Measurements from ENCODE around the gene ASH1L. TPM values are rescaled to one million over a fixed set of nuclear protein-coding genes. Genes with fewer than 3 reads are reported as not detected.

ASH1L gene
- total and polyA plus RNA-seq, 2 experiments from 2014 or later = 23.6 to 24.7 TPM

DNA sequence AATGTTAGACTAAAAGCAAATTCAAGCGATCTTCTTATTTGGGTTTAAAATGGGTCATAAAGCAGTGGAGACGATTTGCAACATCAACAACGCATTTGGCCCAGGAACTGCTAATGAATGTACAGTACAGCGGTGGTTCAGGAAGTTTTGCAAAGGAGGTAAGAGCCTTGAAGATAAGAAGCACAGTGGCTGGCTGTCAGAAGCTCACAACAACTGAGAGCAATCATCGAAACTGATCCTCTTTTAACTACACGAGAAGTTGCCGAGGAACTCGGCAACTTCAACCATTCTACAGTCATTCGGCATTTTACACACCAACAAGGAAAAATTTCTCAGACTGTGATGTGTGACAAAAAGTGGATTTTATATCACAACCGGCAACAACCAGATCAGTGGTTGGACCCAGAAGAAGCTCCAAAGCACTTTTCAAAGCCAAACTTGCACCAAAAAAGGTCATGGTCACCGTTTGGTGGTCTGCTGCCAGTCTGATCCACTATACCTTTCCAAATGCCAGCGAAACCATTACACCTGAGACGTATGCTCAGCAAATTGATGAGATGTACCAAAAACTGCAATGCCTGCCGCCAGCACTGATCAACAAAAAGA is 47.9 kb downstream of the ASH1L start:
- H3K4me1 ChIP-seq (ENCODE audit: insufficient read depth) = 0 out of 2 replicates have a peak, but pooled peaks cover 4% of the 10 kb centered on the region
- no peak for TF ChIP-seq ZNF114 (CRISPR knock-in tag; IDR thresholded peaks at IDR 0.05)
- no peak for TF ChIP-seq NANOG (IDR thresholded peaks at IDR 0.05; ENCODE audit: borderline replicate concordance)
- TF ChIP-seq CREB1 (CRISPR knock-in tag; IDR thresholded peaks at IDR 0.05; ENCODE audit: low read depth) = no peak
- TF ChIP-seq EZH2 (IDR thresholded peaks at IDR 0.05; ENCODE audit: low read depth, unreplicated experiment) = no peak
- no peak for TF ChIP-seq POLR2AphosphoS5 (IDR thresholded peaks at IDR 0.05; ENCODE audit: low read depth)
- no peak for TF ChIP-seq JUNB (IDR thresholded peaks at IDR 0.05; ENCODE audit: unreplicated experiment)
- no peak for TF ChIP-seq EZH2phosphoT487 (IDR thresholded peaks at IDR 0.05; ENCODE audit: unreplicated experiment)
- TF ChIP-seq ZNF331 (CRISPR knock-in tag; IDR thresholded peaks at IDR 0.05; ENCODE audit: low read depth) = no peak
- TF ChIP-seq, protein P1, sequence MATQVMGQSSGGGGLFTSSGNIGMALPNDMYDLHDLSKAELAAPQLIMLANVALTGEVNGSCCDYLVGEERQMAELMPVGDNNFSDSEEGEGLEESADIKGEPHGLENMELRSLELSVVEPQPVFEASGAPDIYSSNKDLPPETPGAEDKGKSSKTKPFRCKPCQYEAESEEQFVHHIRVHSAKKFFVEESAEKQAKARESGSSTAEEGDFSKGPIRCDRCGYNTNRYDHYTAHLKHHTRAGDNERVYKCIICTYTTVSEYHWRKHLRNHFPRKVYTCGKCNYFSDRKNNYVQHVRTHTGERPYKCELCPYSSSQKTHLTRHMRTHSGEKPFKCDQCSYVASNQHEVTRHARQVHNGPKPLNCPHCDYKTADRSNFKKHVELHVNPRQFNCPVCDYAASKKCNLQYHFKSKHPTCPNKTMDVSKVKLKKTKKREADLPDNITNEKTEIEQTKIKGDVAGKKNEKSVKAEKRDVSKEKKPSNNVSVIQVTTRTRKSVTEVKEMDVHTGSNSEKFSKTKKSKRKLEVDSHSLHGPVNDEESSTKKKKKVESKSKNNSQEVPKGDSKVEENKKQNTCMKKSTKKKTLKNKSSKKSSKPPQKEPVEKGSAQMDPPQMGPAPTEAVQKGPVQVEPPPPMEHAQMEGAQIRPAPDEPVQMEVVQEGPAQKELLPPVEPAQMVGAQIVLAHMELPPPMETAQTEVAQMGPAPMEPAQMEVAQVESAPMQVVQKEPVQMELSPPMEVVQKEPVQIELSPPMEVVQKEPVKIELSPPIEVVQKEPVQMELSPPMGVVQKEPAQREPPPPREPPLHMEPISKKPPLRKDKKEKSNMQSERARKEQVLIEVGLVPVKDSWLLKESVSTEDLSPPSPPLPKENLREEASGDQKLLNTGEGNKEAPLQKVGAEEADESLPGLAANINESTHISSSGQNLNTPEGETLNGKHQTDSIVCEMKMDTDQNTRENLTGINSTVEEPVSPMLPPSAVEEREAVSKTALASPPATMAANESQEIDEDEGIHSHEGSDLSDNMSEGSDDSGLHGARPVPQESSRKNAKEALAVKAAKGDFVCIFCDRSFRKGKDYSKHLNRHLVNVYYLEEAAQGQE (IDR thresholded peaks at IDR 0.05; ENCODE audit: unreplicated experiment) = no peak
- TF ChIP-seq, protein P2, sequence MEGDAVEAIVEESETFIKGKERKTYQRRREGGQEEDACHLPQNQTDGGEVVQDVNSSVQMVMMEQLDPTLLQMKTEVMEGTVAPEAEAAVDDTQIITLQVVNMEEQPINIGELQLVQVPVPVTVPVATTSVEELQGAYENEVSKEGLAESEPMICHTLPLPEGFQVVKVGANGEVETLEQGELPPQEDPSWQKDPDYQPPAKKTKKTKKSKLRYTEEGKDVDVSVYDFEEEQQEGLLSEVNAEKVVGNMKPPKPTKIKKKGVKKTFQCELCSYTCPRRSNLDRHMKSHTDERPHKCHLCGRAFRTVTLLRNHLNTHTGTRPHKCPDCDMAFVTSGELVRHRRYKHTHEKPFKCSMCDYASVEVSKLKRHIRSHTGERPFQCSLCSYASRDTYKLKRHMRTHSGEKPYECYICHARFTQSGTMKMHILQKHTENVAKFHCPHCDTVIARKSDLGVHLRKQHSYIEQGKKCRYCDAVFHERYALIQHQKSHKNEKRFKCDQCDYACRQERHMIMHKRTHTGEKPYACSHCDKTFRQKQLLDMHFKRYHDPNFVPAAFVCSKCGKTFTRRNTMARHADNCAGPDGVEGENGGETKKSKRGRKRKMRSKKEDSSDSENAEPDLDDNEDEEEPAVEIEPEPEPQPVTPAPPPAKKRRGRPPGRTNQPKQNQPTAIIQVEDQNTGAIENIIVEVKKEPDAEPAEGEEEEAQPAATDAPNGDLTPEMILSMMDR (conservative IDR thresholded peaks at IDR 0.05; ENCODE audit: low read depth in 2 of 2) = no peak
- TF ChIP-seq, protein P3, sequence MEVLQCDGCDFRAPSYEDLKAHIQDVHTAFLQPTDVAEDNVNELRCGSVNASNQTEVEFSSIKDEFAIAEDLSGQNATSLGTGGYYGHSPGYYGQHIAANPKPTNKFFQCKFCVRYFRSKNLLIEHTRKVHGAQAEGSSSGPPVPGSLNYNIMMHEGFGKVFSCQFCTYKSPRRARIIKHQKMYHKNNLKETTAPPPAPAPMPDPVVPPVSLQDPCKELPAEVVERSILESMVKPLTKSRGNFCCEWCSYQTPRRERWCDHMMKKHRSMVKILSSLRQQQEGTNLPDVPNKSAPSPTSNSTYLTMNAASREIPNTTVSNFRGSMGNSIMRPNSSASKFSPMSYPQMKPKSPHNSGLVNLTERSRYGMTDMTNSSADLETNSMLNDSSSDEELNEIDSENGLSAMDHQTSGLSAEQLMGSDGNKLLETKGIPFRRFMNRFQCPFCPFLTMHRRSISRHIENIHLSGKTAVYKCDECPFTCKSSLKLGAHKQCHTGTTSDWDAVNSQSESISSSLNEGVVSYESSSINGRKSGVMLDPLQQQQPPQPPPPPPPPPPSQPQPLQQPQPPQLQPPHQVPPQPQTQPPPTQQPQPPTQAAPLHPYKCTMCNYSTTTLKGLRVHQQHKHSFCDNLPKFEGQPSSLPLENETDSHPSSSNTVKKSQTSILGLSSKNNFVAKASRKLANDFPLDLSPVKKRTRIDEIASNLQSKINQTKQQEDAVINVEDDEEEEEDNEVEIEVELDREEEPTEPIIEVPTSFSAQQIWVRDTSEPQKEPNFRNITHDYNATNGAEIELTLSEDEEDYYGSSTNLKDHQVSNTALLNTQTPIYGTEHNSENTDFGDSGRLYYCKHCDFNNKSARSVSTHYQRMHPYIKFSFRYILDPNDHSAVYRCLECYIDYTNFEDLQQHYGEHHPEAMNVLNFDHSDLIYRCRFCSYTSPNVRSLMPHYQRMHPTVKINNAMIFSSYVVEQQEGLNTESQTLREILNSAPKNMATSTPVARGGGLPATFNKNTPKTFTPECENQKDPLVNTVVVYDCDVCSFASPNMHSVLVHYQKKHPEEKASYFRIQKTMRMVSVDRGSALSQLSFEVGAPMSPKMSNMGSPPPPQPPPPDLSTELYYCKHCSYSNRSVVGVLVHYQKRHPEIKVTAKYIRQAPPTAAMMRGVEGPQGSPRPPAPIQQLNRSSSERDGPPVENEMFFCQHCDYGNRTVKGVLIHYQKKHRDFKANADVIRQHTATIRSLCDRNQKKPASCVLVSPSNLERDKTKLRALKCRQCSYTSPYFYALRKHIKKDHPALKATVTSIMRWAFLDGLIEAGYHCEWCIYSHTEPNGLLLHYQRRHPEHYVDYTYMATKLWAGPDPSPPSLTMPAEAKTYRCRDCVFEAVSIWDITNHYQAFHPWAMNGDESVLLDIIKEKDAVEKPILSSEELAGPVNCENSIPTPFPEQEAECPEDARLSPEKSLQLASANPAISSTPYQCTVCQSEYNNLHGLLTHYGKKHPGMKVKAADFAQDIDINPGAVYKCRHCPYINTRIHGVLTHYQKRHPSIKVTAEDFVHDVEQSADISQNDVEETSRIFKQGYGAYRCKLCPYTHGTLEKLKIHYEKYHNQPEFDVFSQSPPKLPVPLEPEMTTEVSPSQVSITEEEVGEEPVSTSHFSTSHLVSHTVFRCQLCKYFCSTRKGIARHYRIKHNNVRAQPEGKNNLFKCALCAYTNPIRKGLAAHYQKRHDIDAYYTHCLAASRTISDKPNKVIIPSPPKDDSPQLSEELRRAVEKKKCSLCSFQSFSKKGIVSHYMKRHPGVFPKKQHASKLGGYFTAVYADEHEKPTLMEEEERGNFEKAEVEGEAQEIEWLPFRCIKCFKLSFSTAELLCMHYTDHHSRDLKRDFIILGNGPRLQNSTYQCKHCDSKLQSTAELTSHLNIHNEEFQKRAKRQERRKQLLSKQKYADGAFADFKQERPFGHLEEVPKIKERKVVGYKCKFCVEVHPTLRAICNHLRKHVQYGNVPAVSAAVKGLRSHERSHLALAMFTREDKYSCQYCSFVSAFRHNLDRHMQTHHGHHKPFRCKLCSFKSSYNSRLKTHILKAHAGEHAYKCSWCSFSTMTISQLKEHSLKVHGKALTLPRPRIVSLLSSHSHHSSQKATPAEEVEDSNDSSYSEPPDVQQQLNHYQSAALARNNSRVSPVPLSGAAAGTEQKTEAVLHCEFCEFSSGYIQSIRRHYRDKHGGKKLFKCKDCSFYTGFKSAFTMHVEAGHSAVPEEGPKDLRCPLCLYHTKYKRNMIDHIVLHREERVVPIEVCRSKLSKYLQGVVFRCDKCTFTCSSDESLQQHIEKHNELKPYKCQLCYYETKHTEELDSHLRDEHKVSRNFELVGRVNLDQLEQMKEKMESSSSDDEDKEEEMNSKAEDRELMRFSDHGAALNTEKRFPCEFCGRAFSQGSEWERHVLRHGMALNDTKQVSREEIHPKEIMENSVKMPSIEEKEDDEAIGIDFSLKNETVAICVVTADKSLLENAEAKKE (CRISPR knock-in tag; IDR thresholded peaks at IDR 0.05) = no peak
- no peak for TF ChIP-seq STAT1 (IDR thresholded peaks at IDR 0.05; ENCODE audit: unreplicated experiment)
- TF ChIP-seq, protein P4, sequence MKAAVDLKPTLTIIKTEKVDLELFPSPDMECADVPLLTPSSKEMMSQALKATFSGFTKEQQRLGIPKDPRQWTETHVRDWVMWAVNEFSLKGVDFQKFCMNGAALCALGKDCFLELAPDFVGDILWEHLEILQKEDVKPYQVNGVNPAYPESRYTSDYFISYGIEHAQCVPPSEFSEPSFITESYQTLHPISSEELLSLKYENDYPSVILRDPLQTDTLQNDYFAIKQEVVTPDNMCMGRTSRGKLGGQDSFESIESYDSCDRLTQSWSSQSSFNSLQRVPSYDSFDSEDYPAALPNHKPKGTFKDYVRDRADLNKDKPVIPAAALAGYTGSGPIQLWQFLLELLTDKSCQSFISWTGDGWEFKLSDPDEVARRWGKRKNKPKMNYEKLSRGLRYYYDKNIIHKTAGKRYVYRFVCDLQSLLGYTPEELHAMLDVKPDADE (IDR thresholded peaks at IDR 0.05) = no peak
- Mint-ChIP-seq H3K9me3 (no peaks in the 10 kb centered on the region; the same call in 1 of the 3 replicates), H3K27me3 (ENCODE audit: insufficient read depth, low read depth, poor library complexity) (no peaks in the 10 kb centered on the region), H3K36me3 (ENCODE audit: low read depth) (peaks cover 15% of the 10 kb centered on the region), H3K4me1 (no peaks in the 10 kb centered on the region; the same call in 2 of the 3 replicates), H3K4me3 (no peak overlapping the region), H3K27ac (no peak overlapping the region)
- H3K9me2 ChIP-seq (ENCODE audit: insufficient read depth) = no peaks in the 10 kb centered on the region
- H3K79me2 ChIP-seq (replicated peaks; ENCODE audit: insufficient read depth) = peaks cover 88% of the 10 kb centered on the region
- H3K4me2 ChIP-seq = no peak overlapping the region
- peaks cover under 1% of the 10 kb centered on the region; the same call in 1 of the 2 replicates for H3K36me3 ChIP-seq (ENCODE audit: insufficient read depth)
- H3K27me3 ChIP-seq (ENCODE audit: insufficient read depth) = no peaks in the 10 kb centered on the region
- H4K20me1 ChIP-seq (replicated peaks; ENCODE audit: insufficient read depth) = peaks cover 40% of the 10 kb centered on the region
- ATAC-seq = no peak
- no peak overlapping the region for H3K4me3 ChIP-seq
- peak overlapping the region; percentile 76; the same call in 1 of the 2 replicates for H3K27ac ChIP-seq (ENCODE audit: low read depth)
- DNase-seq (ENCODE audit: low spot score) = no peak
- H3F3A ChIP-seq (replicated peaks; ENCODE audit: low read depth) = no peaks in the 10 kb centered on the region; the same call in 1 of the 2 replicates
- no peak overlapping the region for H2AFZ ChIP-seq

All from GM23338 (cell line).